GM12878 (cell line): ENCODE measurements around the gene WDR26. TPM values are rescaled to one million over a fixed set of nuclear protein-coding genes. Genes with fewer than 3 reads are reported as not detected.

Experiments
- ATAC-seq: fragments of 200-7000 bp; cut with Tn5 transposase; 3 replicates; pipeline ENCODE4 v1.9.1; 2020; ENCODE audit warnings: mild to moderate bottlenecking, moderate library complexity
- BruUV-seq: library from RNA; stranded (reverse); fragments of 400-500 nt; replicated peaks from 2 replicates; lab custom pipeline; 2021; lab: Mats Ljungman, UMichigan
- CTCF ChIA-PET: fragments of 300-600 bp; sonication (Branson Sonifier 250); formaldehyde crosslinking; extraction: SDS; loops from one replicate; lab custom pipeline; 2021; ENCODE audit warnings: inconsistent platforms; lab: Yijun Ruan, JAX
- POLR2A ChIA-PET: fragments of 350-600 bp; formaldehyde crosslinking; extraction: SDS; loops from one replicate; lab custom pipeline; 2021; ENCODE audit warnings: inconsistent platforms; lab: Charles Lee
- RAD21 ChIA-PET: fragments of 300-600 bp; sonication (Branson Sonifier 250); formaldehyde crosslinking; loops from one replicate; lab custom pipeline; 2023; ENCODE audit warnings: antibody characterized with exemption; ENCODE audit not compliant: unreplicated experiment; lab: Charles Lee
- SMC1A ChIA-PET: fragments of 300-600 bp; sonication (Branson Sonifier 250); formaldehyde crosslinking; loops from one replicate; lab custom pipeline; 2023; ENCODE audit not compliant: unreplicated experiment, uncharacterized antibody; lab: Charles Lee
- DNase-seq: peaks from one replicate; pipeline ENCODE4 v3.0.0-alpha.2; 2011; ENCODE audit warnings: low read depth, low spot score
- FAIRE-seq: peaks from 3 replicates; lab custom pipeline; 2011; peaks lifted over from hg19 to GRCh38; lab: Jason Lieb, UNC
- H2AFZ ChIP-seq: 2 replicates; pipeline ENCODE4 v1.6.0; 2011; ENCODE audit warnings: low read depth, low read length, control low read depth; ENCODE audit not compliant: control insufficient read depth
- H3K27ac ChIP-seq: 2 replicates; pipeline ENCODE4 v1.5.1; 2011; ENCODE audit warnings: control low read depth; ENCODE audit not compliant: control insufficient read depth, insufficient read depth
- H3K27me3 ChIP-seq, 2 experiments: replicated peaks in 1 of 2; 2 replicates each; pipeline versions ENCODE4 v1.6.0 to v1.6.1; 2011; ENCODE audit warnings: low read length in 1 of 2; ENCODE audit not compliant: control insufficient read depth in 2 of 2, insufficient read depth in 2 of 2
- H3K36me3 ChIP-seq, 2 experiments: 2 replicates each; pipeline ENCODE4 v1.5.1; 2011; ENCODE audit warnings: low read length in 1 of 2; ENCODE audit not compliant: control insufficient read depth in 2 of 2, insufficient read depth in 2 of 2
- H3K4me1 ChIP-seq: 2 replicates; pipeline ENCODE4 v1.6.1; 2011; ENCODE audit warnings: mild to moderate bottlenecking, low read length, moderate library complexity, mixed read lengths; ENCODE audit not compliant: control insufficient read depth, insufficient read depth
- H3K4me2 ChIP-seq: 2 replicates; pipeline ENCODE4 v1.6.0; 2011; ENCODE audit warnings: control low read depth; ENCODE audit not compliant: control insufficient read depth, insufficient read depth
- H3K4me3 ChIP-seq: fragments of 200-600 bp; sonication (generic); 2 replicates; pipeline ENCODE4 v1.5.1; 2016
- H3K79me2 ChIP-seq: 2 replicates; pipeline ENCODE4 v1.6.0; 2011; ENCODE audit warnings: low read length; ENCODE audit not compliant: control insufficient read depth, insufficient read depth
- H3K9ac ChIP-seq: 2 replicates; pipeline ENCODE4 v1.8.0; 2011; ENCODE audit warnings: low read length, control low read depth, mixed read lengths; ENCODE audit not compliant: control insufficient read depth, insufficient read depth
- H3K9me3 ChIP-seq: replicated peaks from 3 replicates; pipeline ENCODE4 v1.5.1; 2011; ENCODE audit warnings: mild to moderate bottlenecking, low read length; ENCODE audit not compliant: control insufficient read depth, insufficient read depth
- H4K20me1 ChIP-seq: 2 replicates; pipeline ENCODE4 v1.6.0; 2011; ENCODE audit not compliant: control insufficient read depth, insufficient read depth
- CEBPZ ChIP-seq: fragments of 150-350 bp; IDR thresholded peaks from 2 replicates; pipeline ENCODE4 v1.6.1; 2016; ENCODE audit warnings: low read depth, low read length
- CUX1 ChIP-seq: IDR thresholded peaks from 2 replicates; pipeline ENCODE4 v1.6.1; 2012; ENCODE audit warnings: improper control_type of control experiment, low read depth, low read length; ENCODE audit not compliant: insufficient replicate concordance
- EZH2 ChIP-seq: IDR thresholded peaks from 2 replicates; pipeline ENCODE4 v1.6.1; 2012; ENCODE audit warnings: low read depth, mild to moderate bottlenecking, control low read depth, inconsistent platforms, low read length, borderline replicate concordance; ENCODE audit not compliant: control insufficient read depth
- MYB ChIP-seq: fragments of 150-350 bp; IDR thresholded peaks from 2 replicates; pipeline ENCODE4 v1.6.1; 2014; ENCODE audit warnings: mild to moderate bottlenecking, low read depth, low read length, borderline replicate concordance
- SUZ12 ChIP-seq: fragments of 200-600 bp; sonication (generic); IDR thresholded peaks from one replicate; pipeline ENCODE4 v1.6.1; 2018; ENCODE audit warnings: antibody characterized with exemption, mild to moderate bottlenecking; ENCODE audit not compliant: unreplicated experiment
- WRNIP1 ChIP-seq: IDR thresholded peaks from 2 replicates; pipeline ENCODE4 v1.6.1; 2011; ENCODE audit warnings: low read depth, low read length, improper control_type of control experiment, borderline replicate concordance
- ZBTB11 ChIP-seq: fragments of 450-650 bp; formaldehyde crosslinking; IDR thresholded peaks from 2 replicates; pipeline ENCODE4 v1.5.0; 2022; ENCODE audit warnings: mild to moderate bottlenecking, missing genetic modification characterization
- WGBS: methylation state at CpG from one replicate; pipeline ENCODE4 v1.1.6; 2016; ENCODE audit warnings: low lambda C conversion rate; ENCODE audit not compliant: insufficient replicate concordance, insufficient coverage; ENCODE audit errors: missing lambda C conversion rate; 5-methylcytosine and 5-hydroxymethylcytosine counted together
- in situ Hi-C: fragments of 300-500 bp; cut with MboI; formaldehyde crosslinking; loops from 9 replicates; pipeline ENCODE4 v1.14.3; 2018; ENCODE audit warnings: mixed read lengths
- intact Hi-C: fragments of 100-400 bp; cut with micrococcal nuclease; formaldehyde crosslinking; loops from one replicate; pipeline ENCODE4 v1.14.2; 2022; ENCODE audit not compliant: unreplicated experiment
- polyA plus RNA-seq, 11 experiments: library from polyadenylated mRNA; depleted of rRNA in 4 of 11; unstranded in 6 of 11; stranded (reverse) in 5 of 11; fragments of >200 nt; fragmentation: Nextera tagmentation in 4 of 11; fragmentation: Illumina TruSeq in 1 of 11; extraction: Ambion mirVana in 4 of 11; extraction: Trizol in 1 of 11; gene quantifications; 1 replicate in 1 of 11; 2 replicates in 10 of 11; pipeline versions ENCODE4 v1.2.1 to v1.2.3, GENCODE V29; 2011 to 2016; ENCODE audit warnings: inconsistent platforms in 2 of 11, missing spikeins in 2 of 11, low read depth in 1 of 11
- total RNA-seq, 4 experiments: library from RNA; depleted of rRNA in 3 of 4; stranded (reverse); fragments of >200 nt in 3 of 4; fragmentation: Illumina TruSeq in 1 of 4; extraction: Trizol in 1 of 4; gene quantifications; 2 replicates each; pipeline versions ENCODE4 v1.2.1 to v1.2.3, GENCODE V29; 2013 to 2021

WDR26 gene
- total and polyA plus RNA-seq, 10 of the 15 experiments (the other 5 are each of a cell fraction or from before 2014, with no cell fraction given) = 6.6 to 47.0 (median 24.4) TPM

GRCh38 chr1:224402472-224403036, 32.0 kb downstream of the WDR26 start:
- POLR2A ChIA-PET = interaction anchor here (0.9 kb wide), 1 partner anchor 38 kb away, joined by 3 read pairs; no protein-coding TSS in a partner anchor
- in situ Hi-C loops = no loop called here
- 97% methylated on average over 1 of the region's 1 CpG for WGBS
- BruUV-seq = no TSS peak
- no peak for ATAC-seq
- intact Hi-C loops = no loop called here
- no peaks in the 10 kb centered on the region; the same call in 1 of the 2 replicates for H4K20me1 ChIP-seq
- no peaks in the 10 kb centered on the region for H3K4me1 ChIP-seq
- RAD21 ChIA-PET = no interaction called here
- no peak overlapping the region for H3K9ac ChIP-seq
- no peak for DNase-seq
- no peak overlapping the region for H2AFZ ChIP-seq
- no peak for FAIRE-seq
- no peaks in the 10 kb centered on the region for H3K9me3 ChIP-seq
- H3K79me2 ChIP-seq = no peaks in the 10 kb centered on the region
- no peak overlapping the region for H3K27ac ChIP-seq
- H3K27me3 ChIP-seq = no peaks in the 10 kb centered on the region
- no peak overlapping the region for H3K4me3 ChIP-seq
- CTCF ChIA-PET = interaction anchor here (1.3 kb wide), 2 partner anchors 14 to 28 kb away, joined by 3 read pairs; no protein-coding TSS in a partner anchor
- peaks cover 2 to 16% of the 10 kb centered on the region in 2 experiments; a peak in 3 of 4 replicates for H3K36me3 ChIP-seq
- H3K4me2 ChIP-seq = no peak overlapping the region
- SMC1A ChIA-PET = interaction anchor here (1.3 to 3.2 kb wide), 4 partner anchors 10 to 55 kb away, joined by 3 to 11 read pairs (median 6); no protein-coding TSS in a partner anchor
- TF ChIP-seq SUZ12 (no peak), MYB (no peak), WRNIP1 (no peak), CEBPZ (no peak), EZH2 (no peak), ZBTB11 (CRISPR knock-in tag) (no peak), CUX1 (no peak)
